B cell (primary cell): ENCODE data around the gene UGT1A4.

Experiments used
- CTCF ChIP-seq: fragments of 200-600 bp; IDR thresholded peaks from one replicate; pipeline ENCODE4 v1.8.0; 2022; ENCODE audit warnings: antibody characterized with exemption, mild to moderate bottlenecking
- EZH2 ChIP-seq: IDR thresholded peaks from 2 replicates; pipeline ENCODE4 v1.6.1; 2012; ENCODE audit warnings: borderline replicate concordance, low read depth, mild to moderate bottlenecking, moderate library complexity, low read length; ENCODE audit not compliant: insufficient read depth, poor library complexity, severe bottlenecking

- TF ChIP-seq EZH2 = no peak
- no peak for TF ChIP-seq CTCF
These were observed 18.4 kb upstream of the UGT1A4 start for GRCh38 chr2:233700028-233700635.
